Lower leg skin (tissue), 3 donors: ENCODE measurements around the gene KCNK4.

ENCODE experiments used
- CTCF ChIP-seq, 3 donors: fragments of 450-650 bp; IDR thresholded peaks; one replicate each; pipeline ENCODE4 v1.5.1; 2016; ENCODE audit warnings: antibody characterized with exemption in 3 of 3, mild to moderate bottlenecking in 3 of 3, moderate library complexity in 2 of 3
- POLR2A ChIP-seq, 2 donors: fragments of 450-650 bp; IDR thresholded peaks; one replicate each; pipeline ENCODE4 v1.6.1; 2016 to 2017; ENCODE audit warnings: antibody characterized with exemption in 2 of 2, mild to moderate bottlenecking in 1 of 2, moderate library complexity in 1 of 2

DNA sequence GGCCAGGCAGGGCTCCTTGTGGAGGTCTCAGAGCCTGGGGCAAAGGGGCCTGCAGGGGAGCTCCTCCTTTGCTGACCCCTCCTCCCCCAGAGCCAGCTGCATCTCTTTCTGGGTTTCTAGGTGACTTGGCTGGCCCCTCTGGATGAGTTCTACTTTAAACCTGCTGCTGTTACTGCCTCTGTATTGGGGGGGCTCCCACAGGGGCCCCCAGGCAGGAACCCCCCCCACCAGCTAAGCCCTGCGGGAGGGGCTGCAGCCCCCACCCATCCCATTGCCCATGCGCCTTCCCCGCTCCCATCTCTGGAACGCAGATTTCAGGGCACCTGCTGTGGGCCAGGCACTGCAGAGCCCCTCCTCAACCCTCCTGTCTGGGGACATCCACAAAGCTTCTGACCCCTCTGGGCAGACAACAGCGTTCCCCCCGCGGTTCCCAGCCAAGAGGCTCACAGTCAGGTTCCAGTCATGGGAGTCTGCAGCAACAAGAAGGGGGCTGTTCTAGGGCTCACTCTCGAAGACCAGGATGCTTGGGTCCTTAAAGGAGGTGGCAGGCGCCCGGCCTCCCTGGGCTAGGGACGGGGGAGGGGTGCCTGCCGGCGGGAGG lies 40.6 kb upstream of the KCNK4 start:
- no peak for TF ChIP-seq CTCF (IDR thresholded peaks at IDR 0.05)
- TF ChIP-seq POLR2A (IDR thresholded peaks at IDR 0.05): no peak
